Measurements from ENCODE around the gene EBF3.

The EBF3 gene

DNA sequence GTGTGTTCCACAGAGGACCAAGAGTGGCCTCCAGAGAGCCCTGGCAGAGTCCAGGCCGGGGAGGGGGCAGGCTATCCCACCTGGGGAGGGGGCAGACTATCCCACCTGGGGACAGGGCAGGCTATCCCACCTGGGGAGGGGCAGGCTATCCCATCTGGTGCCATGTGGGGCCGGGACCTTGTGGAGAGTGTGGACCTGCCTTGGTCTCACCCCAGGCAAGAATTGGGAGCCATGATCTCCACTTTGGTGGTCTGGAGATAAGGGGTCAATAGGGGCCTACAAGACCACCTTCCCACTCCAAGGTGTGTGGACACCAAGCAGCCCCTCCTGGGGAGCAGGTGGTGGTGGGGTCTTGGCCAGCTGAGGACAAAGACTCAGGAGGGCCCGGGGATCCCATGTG, 138.2 kb downstream of the EBF3 start:
- no peak for DNase-seq

DNA sequence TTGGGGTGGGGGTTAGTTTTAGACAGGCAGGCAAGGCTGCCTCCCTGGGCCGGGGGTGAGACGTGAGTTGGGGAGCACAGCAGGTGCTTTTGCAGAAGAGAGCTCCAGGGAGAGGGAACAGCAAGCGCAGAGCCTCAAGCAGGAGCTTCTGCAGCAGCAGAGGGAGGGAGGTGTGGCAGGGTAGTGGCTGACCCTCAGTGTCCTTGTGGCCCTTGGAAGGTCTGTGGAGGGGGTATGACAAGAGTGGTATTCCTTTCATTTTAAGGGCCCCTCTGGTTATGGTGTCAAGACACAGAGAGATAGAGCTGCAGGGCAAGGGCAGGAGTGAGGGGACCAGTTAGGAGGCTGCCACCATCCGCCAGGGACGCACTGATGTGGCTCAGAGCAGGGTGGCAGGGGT, 138.9 kb downstream of the EBF3 start:
- no peak for DNase-seq

DNA sequence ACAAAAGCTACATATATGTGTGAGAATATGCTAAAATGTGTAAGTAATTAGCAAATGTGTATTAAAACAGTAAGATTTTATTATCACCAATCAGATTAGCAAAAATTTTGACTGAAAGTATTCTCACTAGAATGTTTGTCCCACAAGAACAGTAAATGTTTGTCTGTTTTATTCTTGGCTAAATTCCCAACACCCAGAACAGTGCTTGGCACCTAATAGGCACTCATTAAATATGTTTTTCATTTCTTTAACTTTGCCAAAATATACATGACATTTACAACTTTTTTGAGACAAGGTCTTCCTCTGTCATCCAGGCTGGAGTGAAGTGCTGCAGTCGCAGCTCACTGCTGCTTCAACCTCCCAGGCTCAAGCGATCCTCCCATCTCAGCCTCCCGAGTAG, 143.6 kb downstream of the EBF3 start:
- DNase-seq = no peak

DNA sequence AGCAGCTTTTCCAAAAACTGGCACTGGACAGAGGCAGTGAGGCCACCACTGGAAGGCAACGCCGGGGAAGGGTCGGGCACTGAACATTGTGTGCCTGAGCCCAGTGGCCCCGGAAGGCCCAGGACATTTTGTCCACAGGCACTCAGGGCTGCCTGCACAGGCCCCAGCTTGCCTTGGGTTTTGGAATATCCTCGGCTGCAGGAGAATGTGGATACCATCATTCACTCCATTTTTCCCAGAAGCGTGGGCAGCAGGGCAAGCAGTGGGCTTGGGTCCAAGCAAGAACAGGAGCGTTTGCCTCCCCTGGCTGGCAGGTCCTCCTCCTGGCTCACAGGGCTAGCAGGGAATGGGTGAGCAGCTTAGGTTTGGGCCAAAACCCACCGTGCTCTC, 147.4 kb downstream of the EBF3 start:
- no peak for DNase-seq

DNA sequence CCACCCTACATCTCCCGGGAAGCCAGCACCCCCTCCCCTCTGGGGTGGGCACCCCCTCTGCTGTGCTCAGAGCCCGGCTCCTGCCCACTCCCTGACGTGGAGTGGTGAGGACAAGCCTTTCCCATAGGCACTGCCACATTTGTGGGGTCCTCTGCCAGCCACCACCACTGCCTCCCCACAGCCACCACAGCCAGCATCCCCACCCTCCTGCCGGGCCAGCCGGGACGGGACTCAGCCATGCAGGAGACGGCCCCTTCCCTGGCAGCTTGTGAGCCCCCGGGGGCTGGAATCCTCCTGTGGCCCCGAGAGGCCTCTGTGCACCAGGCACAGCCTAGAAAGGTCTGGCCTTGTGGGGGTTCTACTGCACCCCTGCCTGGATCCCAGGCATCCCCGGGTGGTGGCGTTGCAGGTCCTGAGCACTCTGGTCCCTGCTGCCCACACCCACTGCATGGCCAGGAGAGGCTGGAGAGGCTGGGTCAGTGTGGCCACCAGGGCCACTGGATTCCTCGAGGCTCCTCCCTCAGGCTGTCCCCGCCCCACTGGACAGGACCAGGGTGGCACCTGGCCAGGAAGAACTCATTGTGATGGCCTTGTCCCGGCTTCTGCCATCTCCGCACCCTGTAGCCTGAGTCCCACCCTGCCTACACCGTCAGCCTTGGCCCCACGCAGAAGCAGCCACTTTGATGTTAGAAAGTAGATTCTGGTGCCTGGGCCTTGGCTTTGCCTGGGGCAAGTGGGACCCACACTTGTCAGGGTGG, 148.0 kb downstream of the EBF3 start:
- no peak for DNase-seq

DNA sequence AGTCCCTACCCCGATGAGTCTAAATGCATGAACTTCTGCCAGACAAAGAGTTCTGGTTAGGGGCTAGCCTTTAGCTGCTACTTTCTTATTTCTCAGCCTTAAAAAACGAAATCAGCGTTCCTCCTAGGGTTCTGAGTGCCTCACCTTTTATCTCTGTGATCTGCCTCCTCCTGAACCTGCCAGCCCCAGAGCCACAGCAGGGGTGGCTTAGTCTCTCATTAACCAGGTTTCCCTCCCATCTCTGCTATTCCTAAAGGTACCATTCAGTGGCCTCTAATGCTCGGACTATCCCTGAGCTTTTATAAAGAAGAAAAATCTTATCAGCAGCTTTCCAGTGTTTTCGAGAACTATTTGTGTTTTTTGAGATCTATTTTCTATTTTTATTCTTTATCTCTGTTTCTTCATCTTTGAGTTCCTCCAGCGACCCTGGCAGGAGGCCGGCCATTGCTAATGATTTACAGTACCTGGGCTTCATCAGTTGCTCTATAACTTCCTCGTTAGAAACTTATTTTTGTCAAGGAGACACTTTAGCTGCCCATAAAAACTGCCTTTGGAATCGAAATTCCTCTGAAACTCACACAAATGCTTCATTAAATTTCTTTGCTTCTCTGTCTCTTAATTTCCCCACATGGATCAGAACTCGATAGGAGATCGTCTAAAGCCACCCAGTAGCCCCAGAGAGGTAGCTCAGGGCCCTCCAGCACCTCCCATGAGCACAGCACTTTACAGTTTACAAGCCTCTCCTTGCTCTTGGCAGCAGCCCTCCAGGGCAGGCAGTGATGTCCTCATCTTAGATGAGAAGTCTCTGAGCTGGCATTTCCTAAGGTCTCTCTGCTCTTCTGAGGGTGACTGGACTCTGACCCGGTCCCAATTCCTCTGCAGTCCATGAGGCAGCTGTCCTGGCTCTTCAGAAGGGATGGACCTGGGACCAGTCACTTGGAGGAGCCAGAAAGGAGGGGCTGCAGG, 149.1 kb downstream of the EBF3 start:
- DNase-seq = no peak

DNA sequence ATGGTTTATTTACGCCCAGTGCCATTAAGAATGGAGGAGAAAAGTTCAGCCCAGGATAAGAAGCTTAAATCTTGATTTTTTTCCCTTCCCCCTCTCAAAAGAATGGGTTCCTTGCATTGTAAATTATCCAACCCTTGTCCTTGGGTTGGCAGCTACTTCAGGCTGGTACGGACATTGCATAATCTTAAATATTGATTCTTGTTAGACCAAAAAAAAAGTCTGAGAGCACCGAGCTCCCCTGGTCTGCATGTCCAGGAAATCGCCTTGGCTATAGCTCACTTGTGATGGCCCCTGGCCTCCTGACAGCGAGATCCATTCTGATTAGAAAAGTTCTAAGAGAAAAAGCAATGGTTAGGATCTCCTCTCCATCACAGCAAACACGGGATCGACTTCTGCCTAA, 151.7 kb downstream of the EBF3 start:
- DNase-seq = no peak

DNA sequence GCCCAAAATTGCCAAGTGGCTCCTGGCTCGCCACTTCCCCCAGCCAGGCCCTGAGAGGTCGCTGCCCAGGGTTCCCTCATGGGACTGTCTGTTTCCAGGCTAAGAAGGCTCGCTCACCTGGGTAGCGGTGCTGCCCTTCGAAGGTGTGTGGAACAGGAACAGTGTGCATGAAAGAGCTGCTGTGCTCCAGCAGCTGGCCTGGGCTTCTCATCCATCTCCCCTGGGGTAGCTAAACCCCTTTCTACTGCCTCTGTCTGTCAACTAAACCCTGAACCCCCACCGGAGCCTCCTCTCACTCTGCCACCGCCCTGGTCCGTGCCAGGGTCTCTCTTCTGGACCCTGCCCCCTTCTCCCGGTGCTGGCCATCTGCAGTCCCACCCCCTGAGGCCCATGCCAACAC, 152.9 kb downstream of the EBF3 start:
- DNase-seq = no peak

DNA sequence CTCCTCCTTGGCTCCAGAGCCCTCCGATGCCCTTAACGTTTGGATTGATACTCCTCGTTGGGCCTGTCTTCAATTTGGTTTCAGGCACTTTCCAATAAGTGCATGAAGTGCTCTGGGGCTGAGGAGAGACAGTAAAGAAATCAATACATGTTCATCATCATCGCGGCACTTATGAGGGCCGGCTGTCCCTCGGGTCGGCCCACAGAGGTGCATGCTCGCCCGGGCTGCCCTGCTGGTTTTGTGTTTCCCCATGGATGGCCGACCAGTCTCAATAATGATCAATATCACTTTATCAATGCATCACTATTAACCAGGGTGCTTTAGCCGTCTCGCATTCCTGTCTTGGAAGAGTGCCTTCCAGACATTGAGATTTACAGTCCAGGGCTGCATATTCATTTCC, 154.2 kb downstream of the EBF3 start:
- no peak for DNase-seq

DNA sequence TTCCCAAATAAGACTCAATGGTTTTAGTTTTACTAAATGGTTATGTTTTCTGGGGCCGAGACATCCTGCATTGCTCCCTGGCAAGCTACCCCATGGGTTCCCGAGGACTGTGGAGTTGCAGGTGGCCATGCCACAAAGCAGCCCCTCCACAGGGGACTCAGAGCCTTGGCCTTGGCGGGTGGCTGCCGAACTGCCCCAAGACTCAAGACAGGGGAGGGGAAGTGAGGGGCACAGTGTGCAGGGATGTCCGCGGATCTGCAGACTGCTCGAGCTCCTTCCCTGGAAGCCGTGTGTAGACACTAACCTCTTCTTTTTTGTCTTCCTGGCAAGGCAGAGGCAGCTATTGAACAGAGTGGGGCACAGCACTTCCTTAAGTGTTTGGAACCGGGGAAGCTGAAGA, 154.6 kb downstream of the EBF3 start:
- DNase-seq = no peak

DNA sequence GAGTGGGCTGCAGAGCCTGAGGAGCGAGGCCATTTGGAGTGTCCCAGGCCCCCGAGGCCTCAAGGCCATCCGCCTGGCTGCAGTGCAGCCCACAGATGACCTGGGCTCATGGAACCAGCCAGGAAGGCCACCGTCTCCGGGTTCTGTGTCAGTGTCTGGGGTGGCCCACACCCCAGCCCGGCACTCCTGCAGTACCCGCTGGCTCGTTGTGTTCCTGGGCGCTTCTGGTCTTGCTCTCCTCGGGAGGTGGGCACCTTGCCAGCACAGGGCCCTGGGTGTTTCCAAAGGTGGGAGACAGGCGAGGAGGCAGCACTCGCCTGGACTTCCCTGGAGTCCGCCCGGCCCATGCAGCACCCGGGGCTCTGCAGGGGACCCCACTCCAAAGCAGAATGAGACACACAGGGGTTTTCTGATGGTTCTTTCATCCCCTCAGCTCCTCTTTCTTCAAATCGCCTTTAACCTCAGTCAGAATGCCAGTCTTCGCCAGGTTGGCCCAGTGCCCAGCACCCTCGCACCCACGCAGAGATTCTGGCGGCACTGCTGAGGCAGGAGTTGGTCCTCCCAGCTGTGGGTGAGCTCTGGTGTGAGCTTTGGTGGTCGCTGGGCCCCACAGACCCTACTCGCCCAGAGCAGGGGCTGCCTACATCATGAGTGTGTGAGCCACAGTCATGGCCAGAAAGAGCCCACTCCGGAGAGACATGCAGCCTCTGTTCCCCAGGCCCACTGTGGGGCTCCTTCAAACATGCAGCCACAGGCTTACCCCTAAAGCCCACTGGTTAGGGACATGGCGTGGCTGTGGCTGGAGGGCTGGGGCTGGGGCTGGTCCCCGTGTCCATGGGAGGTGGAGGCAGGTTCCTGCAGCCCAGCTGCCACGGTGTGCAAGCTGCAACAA, 155.7 kb downstream of the EBF3 start:
- no peak for DNase-seq

DNA sequence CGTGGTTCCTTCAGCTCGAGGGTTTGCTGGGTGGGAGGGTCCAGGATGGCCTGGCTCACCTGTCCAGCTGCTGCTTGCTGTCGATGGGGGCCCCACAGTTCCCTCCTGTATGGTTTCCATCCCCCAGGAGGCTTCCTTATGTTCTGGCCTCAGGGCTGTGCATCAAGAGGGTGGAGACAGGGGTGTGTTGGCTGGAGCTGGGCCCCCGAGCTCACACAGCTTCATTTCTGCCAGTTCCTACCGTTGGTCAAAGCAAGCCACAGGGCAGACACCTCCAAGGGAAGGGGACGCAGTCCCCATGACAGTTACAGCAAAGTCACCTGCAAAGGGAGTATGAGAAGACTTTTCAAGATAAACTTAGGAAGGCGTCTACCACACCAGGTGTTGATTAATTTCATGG, 156.9 kb downstream of the EBF3 start:
- DNase-seq = no peak

DNA sequence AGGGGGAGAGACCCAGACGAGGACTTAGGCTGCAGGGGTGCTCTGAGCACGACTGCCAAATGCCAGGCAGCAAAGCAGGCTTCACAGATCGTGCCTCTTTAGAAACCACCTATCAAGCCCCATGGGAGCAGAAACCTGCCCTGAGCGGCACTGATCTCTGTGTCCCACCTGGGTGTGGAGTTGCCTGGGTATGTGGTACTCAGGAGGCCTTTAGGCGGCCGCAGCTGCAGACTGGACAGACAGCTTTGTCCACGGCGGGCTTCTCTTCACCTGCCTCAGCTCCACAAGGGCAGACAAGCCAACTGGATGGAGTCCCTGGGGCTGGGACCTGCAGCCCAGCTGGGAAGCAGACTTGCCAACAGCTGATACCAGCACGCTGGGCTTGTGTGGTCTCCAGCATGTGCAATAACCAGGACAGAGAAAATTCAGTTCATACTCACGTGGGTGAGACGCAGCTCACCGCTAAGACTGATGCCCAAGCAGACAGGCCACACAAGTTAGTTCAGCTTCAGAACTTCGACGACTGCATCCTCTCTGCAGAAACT, 163.2 kb downstream of the EBF3 start:
- DNase-seq = no peak

DNA sequence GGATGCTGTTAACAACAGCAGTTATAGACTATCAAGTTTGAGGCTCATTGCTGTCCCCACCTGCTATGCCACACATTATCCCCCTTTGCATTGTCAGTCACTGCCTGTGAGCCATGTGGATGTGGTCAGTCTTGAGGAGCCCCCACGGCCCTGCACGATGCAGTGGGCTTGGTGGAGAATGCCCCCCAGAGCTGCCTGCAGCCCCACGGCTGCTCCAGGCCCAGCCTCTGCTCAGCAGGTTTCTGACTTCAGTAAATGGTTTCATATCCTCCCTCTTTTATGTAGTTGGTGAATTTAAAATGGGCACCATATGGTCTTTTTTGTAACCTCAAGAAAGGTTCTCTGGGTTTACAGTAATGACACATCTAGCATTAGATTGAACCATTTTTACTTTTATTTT, 164.1 kb downstream of the EBF3 start:
- no peak for DNase-seq

DNA sequence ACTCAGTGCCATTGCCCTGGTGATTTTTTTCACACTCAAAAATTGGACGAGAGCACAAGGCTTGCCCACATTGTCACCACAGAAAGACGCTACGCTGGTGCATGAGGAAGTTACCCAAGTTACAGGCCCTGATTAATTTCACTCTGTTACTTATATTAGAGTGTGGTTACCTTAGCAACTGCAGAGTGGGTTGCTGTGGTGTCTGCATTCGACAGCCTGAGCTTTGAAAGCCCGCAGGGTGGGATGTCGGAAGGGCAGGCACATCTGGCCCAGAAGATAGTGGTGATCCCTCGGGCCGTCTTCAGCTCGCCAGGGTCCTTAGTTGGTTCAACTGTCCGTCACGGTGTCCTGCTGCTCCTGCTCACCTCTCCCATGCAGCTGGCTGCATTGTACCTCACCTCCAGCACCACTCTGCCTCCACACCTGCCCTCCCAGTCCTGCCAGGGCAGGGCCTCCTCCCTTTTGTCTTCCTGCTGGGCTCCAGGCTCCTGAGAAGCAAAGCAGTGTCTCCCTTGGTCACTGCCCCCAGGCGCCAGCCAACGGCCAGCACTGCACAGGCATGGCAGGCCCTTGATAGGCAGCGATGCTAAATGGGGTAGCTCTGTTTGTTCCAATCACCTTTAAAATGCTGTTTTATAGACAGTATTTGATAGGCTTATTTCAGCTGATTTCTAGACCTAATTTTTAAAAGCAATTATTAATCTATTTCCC, 167.2 kb downstream of the EBF3 start:
- DNase-seq = no peak

DNA sequence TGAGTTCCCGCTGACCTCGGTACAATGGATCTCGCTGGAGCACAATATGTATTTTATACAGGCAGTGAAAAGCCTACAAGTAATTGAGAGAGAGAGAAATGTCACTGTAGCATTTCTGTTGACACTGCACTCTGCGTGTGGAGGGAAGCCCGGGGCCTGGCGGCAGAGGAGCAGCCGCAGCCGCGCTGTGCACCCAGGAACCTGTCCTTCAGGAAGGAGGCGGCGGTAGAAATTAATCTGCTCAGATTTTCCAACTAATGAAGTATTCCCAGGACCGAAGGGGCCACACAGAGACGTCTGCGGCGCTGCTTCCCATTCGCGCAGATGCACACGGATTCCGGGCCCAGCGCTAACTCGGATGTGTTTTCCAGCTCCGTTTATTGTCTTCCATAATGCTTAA, 170.1 kb downstream of the EBF3 start:
- DNase-seq = no peak

DNA sequence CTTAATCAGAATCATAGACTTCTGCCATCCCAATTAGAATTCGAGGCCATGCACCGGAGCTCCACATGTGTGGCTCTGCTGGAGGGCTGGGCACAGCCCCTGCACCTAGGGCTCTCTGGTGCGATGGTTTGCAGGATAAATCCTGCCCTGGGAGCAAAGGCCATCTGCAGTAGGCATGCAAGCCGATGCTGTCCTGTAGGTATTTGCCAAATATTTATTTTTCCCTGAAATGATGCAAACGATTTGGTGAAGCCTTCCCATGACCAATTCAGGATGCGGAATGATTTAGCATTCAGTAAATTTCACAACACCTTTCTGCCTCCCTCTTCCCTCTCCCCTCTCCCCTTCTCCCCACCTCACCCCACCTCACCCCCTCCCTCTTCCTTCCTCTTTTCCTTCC, 170.6 kb downstream of the EBF3 start:
- DNase-seq = no peak

DNA sequence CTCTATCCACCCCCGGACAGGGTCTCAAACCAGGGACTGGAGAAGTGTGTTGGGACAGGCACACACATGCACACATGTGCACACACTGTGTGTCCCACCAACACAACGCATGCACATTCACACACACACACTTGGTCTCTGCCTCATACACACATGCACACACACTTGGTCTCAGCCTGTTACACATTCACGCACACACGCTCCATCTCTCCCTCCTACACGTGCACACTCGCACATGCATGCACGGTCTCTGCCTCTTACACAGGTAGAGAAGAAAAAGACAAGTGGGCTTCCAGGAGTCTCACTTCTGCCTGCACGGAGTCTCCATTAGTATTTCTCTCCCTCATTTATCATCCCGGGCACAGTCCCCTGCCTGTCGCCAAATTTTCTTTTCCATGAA, 171.2 kb downstream of the EBF3 start:
- DNase-seq = no peak

DNA sequence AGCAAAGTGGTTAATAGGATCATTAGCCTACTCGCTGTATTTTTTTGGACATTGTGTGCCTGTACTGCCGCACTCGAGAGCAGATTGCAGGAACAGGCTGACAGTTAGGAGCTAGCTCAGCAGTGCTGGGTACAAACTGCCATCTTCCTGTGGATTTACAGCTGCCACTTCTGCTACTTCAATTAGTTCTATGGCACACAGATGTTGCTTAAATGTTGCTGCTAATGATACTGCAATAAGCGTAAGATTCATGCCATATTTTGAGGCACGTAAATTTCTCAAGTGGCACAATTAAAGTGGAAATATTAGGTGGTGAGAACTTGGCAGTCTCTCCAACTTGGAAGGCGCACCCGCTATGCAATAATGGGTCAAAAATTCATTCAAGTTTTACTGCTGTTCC, 171.9 kb downstream of the EBF3 start:
- DNase-seq = no peak

DNA sequence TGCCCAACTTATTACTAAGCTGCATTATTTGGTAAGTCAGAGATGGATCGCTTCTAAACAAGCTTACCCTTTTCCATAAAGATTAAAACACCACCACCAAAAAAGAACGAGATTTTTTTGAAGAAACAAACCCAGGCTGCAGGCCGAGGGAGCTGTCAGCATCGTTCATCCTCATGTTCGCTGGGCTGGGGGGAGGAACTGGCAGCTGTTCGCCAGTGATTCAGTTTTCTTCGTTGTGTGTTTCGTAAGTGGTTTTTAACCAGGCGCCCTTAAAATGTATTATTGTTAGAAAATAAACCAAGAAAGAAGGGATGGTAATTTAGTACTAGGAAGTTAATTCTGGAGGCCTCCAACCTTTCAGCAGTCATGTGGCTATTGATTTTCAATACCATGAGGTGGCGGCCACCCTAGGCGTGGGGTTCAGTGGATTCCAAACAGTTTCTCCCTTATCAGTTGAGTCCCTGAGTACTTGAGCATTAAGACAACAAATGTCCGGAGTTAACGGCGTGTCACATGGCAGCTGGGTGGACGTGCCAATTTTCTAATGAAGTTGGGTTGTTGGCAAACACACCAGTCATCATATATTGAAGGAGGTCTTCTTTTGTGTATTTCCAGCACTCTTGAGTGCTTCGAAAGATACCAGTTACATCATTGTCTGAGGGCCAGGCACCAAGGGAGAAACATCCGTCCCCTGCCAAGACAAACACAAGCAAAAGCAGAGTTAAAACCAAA, 173.2 kb downstream of the EBF3 start:
- DNase-seq = no peak

DNA sequence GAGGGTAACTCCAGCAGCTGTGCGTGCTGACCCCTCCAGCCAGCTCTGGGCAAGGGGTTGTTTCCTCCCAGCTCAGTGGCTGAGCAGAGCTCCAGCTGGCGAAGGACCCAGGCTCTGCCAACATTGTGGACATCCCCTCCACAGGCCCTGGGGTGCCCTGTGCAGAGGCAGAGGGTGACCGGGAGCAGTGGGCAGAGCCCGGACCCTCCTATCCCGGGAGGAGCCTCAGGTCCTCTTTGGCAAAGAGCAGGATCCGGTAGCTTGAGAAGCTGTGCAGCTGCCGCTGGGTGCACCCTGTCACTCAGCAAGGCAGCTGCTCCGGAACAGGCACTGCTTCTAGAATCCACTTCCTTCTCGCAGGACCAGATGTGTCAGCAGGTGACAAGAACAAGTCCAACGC, 175.9 kb downstream of the EBF3 start:
- no peak for DNase-seq

DNA sequence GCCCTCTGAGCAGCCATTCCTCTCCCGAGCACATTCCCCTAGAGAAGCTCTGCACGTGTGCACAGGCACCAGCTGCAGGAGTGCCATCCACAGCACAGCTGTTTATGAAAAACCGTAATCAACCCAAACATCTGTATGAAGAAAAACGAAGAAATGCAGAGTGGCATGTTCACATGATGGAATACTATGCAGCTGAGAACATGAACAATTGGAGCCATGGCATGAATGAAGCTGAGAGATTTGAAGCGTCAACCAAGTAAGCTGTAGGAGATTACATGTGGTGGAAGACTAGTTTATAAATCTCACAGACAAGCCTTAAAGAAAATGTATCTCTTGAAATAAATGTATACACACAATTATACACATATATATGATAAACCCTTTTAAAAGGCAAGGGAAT, 176.5 kb downstream of the EBF3 start:
- no peak for DNase-seq
